Adipocyte (in vitro differentiated cells): ENCODE measurements around the gene C10orf90.

Experiments
- DNase-seq: peaks from one replicate; pipeline ENCODE4 v3.0.0-alpha.2; 2015; ENCODE audit warnings: low read depth
- H3K27me3 ChIP-seq: replicated peaks from 2 replicates; pipeline ENCODE4 v1.7.0; 2013; ENCODE audit warnings: mild to moderate bottlenecking, low read length, moderate library complexity; ENCODE audit not compliant: control insufficient read depth, insufficient read depth
- H3K36me3 ChIP-seq: 2 replicates; pipeline ENCODE4 v1.7.0; 2013; ENCODE audit warnings: low read length, mild to moderate bottlenecking, moderate library complexity; ENCODE audit not compliant: control insufficient read depth, insufficient read depth, severe bottlenecking
- H3K4me1 ChIP-seq: 2 replicates; pipeline ENCODE4 v1.7.0; 2013; ENCODE audit warnings: mild to moderate bottlenecking, low read length, moderate library complexity; ENCODE audit not compliant: control insufficient read depth, insufficient read depth
- H3K4me3 ChIP-seq: 2 replicates; pipeline ENCODE4 v1.7.0; 2013; ENCODE audit warnings: mild to moderate bottlenecking, low read length, moderate library complexity
- H3K9ac ChIP-seq: 2 replicates; pipeline ENCODE4 v1.7.0; 2013; ENCODE audit warnings: mild to moderate bottlenecking, low read length, moderate library complexity
- H3K9me3 ChIP-seq: 2 replicates; pipeline ENCODE4 v1.7.0; 2013; ENCODE audit warnings: mild to moderate bottlenecking, low read length, moderate library complexity; ENCODE audit not compliant: control insufficient read depth

C10orf90 gene

GRCh38 chr10:126432507-126432906 is 238.0 kb downstream of the C10orf90 start:
- H3K36me3 ChIP-seq: no peaks in the 10 kb centered on the region
- H3K4me1 ChIP-seq: no peaks in the 10 kb centered on the region
- no peak overlapping the region for H3K9ac ChIP-seq
- no peak overlapping the region for H3K4me3 ChIP-seq
- H3K27me3 ChIP-seq: no peaks in the 10 kb centered on the region
- DNase-seq: no peak
- H3K9me3 ChIP-seq: no peaks in the 10 kb centered on the region

GRCh38 chr10:126431816-126432215 is 238.7 kb downstream of the C10orf90 start:
- Histone ChIP-seq H3K36me3 (no peaks in the 10 kb centered on the region), H3K9me3 (no peaks in the 10 kb centered on the region), H3K4me1 (no peaks in the 10 kb centered on the region), H3K27me3 (no peaks in the 10 kb centered on the region), H3K9ac (no peak overlapping the region), H3K4me3 (no peak overlapping the region)
- no peak for DNase-seq

- Histone ChIP-seq H3K36me3 (no peaks in the 10 kb centered on the region), H3K27me3 (no peaks in the 10 kb centered on the region), H3K4me3 (no peak overlapping the region), H3K4me1 (no peaks in the 10 kb centered on the region), H3K9ac (no peak overlapping the region), H3K9me3 (no peaks in the 10 kb centered on the region)
- DNase-seq: no peak
Observed at GRCh38 chr10:126430512-126430911, 240.0 kb downstream of the C10orf90 start.

GRCh38 chr10:126429275-126429674 is 241.2 kb downstream of the C10orf90 start:
- Histone ChIP-seq H3K27me3 (no peaks in the 10 kb centered on the region), H3K9ac (no peak overlapping the region), H3K4me3 (no peak overlapping the region), H3K36me3 (no peaks in the 10 kb centered on the region), H3K4me1 (no peaks in the 10 kb centered on the region), H3K9me3 (peaks cover 4% of the 10 kb centered on the region)
- no peak for DNase-seq

GRCh38 chr10:126425489-126426065 is 244.9 kb downstream of the C10orf90 start:
- Histone ChIP-seq H3K4me1 (peaks cover 21% of the 10 kb centered on the region), H3K27me3 (no peaks in the 10 kb centered on the region), H3K9ac (no peak overlapping the region), H3K9me3 (peaks cover 14% of the 10 kb centered on the region), H3K4me3 (no peak overlapping the region), H3K36me3 (no peaks in the 10 kb centered on the region)
- DNase-seq: no peak

GRCh38 chr10:126425032-126425431 is 245.5 kb downstream of the C10orf90 start:
- Histone ChIP-seq H3K4me3 (no peak overlapping the region), H3K4me1 (peaks cover 21% of the 10 kb centered on the region), H3K9ac (no peak overlapping the region), H3K27me3 (no peaks in the 10 kb centered on the region), H3K9me3 (peaks cover 14% of the 10 kb centered on the region), H3K36me3 (no peaks in the 10 kb centered on the region)
- DNase-seq: peak; percentile 15

GRCh38 chr10:126423732-126424491 is 246.6 kb downstream of the C10orf90 start:
- Histone ChIP-seq H3K4me1 (peaks cover 21% of the 10 kb centered on the region), H3K36me3 (no peaks in the 10 kb centered on the region), H3K9ac (no peak overlapping the region), H3K4me3 (no peak overlapping the region), H3K27me3 (no peaks in the 10 kb centered on the region), H3K9me3 (peaks cover 14% of the 10 kb centered on the region)
- no peak for DNase-seq

GRCh38 chr10:126422567-126422966 is 247.9 kb downstream of the C10orf90 start:
- Histone ChIP-seq H3K9me3 (peaks cover 14% of the 10 kb centered on the region), H3K36me3 (no peaks in the 10 kb centered on the region), H3K9ac (peak overlapping the region; percentile 81), H3K27me3 (no peaks in the 10 kb centered on the region), H3K4me3 (peak overlapping the region; percentile 70), H3K4me1 (peaks cover 21% of the 10 kb centered on the region)
- peak; percentile 66 for DNase-seq

GRCh38 chr10:126421756-126422256 is 248.7 kb downstream of the C10orf90 start:
- Histone ChIP-seq H3K9ac (peak overlapping the region; percentile 81), H3K27me3 (no peaks in the 10 kb centered on the region), H3K36me3 (no peaks in the 10 kb centered on the region), H3K4me3 (peak overlapping the region; percentile 70), H3K4me1 (peaks cover 21% of the 10 kb centered on the region), H3K9me3 (peaks cover 14% of the 10 kb centered on the region)
- DNase-seq: peak; percentile 97

- H3K9ac ChIP-seq: peak overlapping the region; percentile 81
- no peaks in the 10 kb centered on the region for H3K27me3 ChIP-seq
- no peaks in the 10 kb centered on the region for H3K36me3 ChIP-seq
- peaks cover 21% of the 10 kb centered on the region for H3K4me1 ChIP-seq
- peaks cover 14% of the 10 kb centered on the region for H3K9me3 ChIP-seq
- DNase-seq: peak; percentile 47
- H3K4me3 ChIP-seq: peak overlapping the region; percentile 70
Observed at GRCh38 chr10:126420567-126421300, 249.8 kb downstream of the C10orf90 start.

GRCh38 chr10:126417220-126417825 is 253.2 kb downstream of the C10orf90 start:
- DNase-seq: peak; percentile 18
- H3K9ac ChIP-seq: no peak overlapping the region

More at GRCh38 chr10:126417220-126417825, 253.2 kb downstream of the C10orf90 start:
- Histone ChIP-seq H3K9me3 (no peaks in the 10 kb centered on the region), H3K4me1 (peaks cover 21% of the 10 kb centered on the region), H3K36me3 (no peaks in the 10 kb centered on the region), H3K4me3 (no peak overlapping the region), H3K27me3 (no peaks in the 10 kb centered on the region)
